OCI-LY3 (cell line): ENCODE data around the gene C2orf72.

Experiments used
- H2AFZ ChIP-seq: fragments of 200-600, 300-600 bp; shearing (Covaris generic); 2 replicates; pipeline ENCODE4 v1.6.0; 2014; ENCODE audit warnings: antibody characterized with exemption, low read depth, low read length
- H3K27ac ChIP-seq: fragments of 200-600, 300-600 bp; sonication (generic); 2 replicates; pipeline ENCODE4 v1.5.1; 2014; ENCODE audit warnings: mild to moderate bottlenecking, low read length, moderate library complexity, mixed read lengths
- H3K27me3 ChIP-seq: fragments of 200-600, 300-600 bp; sonication (generic); 2 replicates; pipeline ENCODE4 v1.6.1; 2014; ENCODE audit warnings: low read depth, low read length, mixed read lengths
- H3K36me3 ChIP-seq: fragments of 200-600, 300-600 bp; sonication (generic); replicated peaks from 2 replicates; pipeline ENCODE3; 2014; ENCODE audit warnings: low read depth, low read length, mixed read lengths
- H3K4me1 ChIP-seq: fragments of 300-600, 200-600 bp; sonication (generic); 2 replicates; pipeline ENCODE4 v1.6.1; 2014; ENCODE audit warnings: low read length, mixed read lengths
- H3K4me2 ChIP-seq: fragments of 200-600, 300-600 bp; sonication (generic); 2 replicates; pipeline ENCODE4 v1.6.1; 2014; ENCODE audit warnings: low read length, mixed read lengths
- H3K4me3 ChIP-seq: fragments of 300-600, 200-600 bp; sonication (generic); 2 replicates; pipeline ENCODE4 v1.5.1; 2014; ENCODE audit warnings: antibody characterized with exemption, mild to moderate bottlenecking, low read length, moderate library complexity
- H3K79me2 ChIP-seq: fragments of 300-600, 200-600 bp; shearing (Covaris generic); 2 replicates; pipeline ENCODE4 v1.6.1; 2014; ENCODE audit warnings: mild to moderate bottlenecking, low read length, mixed read lengths
- H3K9ac ChIP-seq: fragments of 300-600, 200-600 bp; shearing (Covaris generic); 2 replicates; pipeline ENCODE4 v1.6.0; 2014; ENCODE audit warnings: mild to moderate bottlenecking, low read length, moderate library complexity
- H3K9me3 ChIP-seq: fragments of 200-600, 300-600 bp; shearing (Covaris generic); 2 replicates; pipeline ENCODE4 v1.6.1; 2014; ENCODE audit warnings: low read length, mixed read lengths; ENCODE audit not compliant: insufficient read depth
- H4K20me1 ChIP-seq: fragments of 200-600, 300-600 bp; sonication (generic); 2 replicates; pipeline ENCODE4 v1.6.1; 2016; ENCODE audit warnings: low read length, mixed read lengths; ENCODE audit not compliant: insufficient read depth
- EZH2phosphoT487 ChIP-seq: fragments of 200-600 bp; shearing (Covaris generic); IDR thresholded peaks from 2 replicates; pipeline ENCODE4 v1.6.1; 2018; ENCODE audit warnings: antibody characterized with exemption, mixed run types, low read depth
- TF ChIP-seq, protein P1 (sequence below): fragments of 200-600, 300-600 bp; sonication (generic); IDR thresholded peaks from 2 replicates; pipeline ENCODE4 v1.5.1; 2014; ENCODE audit warnings: antibody characterized with exemption, low read length, low read depth

Gene C2orf72

DNA sequence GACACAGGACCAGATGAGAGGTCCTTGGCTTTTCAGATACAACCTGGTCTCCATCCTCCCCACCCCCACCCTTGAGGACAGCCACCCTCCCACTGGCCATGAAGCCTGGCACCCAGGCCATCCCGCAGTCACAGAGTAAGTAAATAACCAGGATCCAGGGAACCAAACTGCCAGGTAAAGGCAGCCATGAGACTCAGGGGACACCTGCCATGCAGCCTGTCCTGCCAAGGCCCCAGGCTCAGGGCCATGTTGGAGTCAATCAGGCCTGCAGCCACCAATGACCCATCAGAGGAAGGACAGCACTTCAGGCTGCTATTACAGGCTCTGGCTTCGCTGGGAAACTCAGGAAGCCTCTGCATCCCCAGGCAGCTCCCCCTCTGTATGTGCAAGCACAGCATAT, 25.8 kb upstream of the C2orf72 start:
- Histone ChIP-seq H4K20me1 (no peaks in the 10 kb centered on the region), H3K36me3 (no peaks in the 10 kb centered on the region), H3K4me2 (no peak overlapping the region), H3K27me3 (no peaks in the 10 kb centered on the region), H3K27ac (no peak overlapping the region), H3K4me3 (no peak overlapping the region), H3K9me3 (no peaks in the 10 kb centered on the region), H3K79me2 (no peaks in the 10 kb centered on the region), H3K9ac (no peak overlapping the region), H3K4me1 (no peaks in the 10 kb centered on the region), H2AFZ (no peak overlapping the region)
- no peak for TF ChIP-seq EZH2phosphoT487
- TF ChIP-seq, protein P1, sequence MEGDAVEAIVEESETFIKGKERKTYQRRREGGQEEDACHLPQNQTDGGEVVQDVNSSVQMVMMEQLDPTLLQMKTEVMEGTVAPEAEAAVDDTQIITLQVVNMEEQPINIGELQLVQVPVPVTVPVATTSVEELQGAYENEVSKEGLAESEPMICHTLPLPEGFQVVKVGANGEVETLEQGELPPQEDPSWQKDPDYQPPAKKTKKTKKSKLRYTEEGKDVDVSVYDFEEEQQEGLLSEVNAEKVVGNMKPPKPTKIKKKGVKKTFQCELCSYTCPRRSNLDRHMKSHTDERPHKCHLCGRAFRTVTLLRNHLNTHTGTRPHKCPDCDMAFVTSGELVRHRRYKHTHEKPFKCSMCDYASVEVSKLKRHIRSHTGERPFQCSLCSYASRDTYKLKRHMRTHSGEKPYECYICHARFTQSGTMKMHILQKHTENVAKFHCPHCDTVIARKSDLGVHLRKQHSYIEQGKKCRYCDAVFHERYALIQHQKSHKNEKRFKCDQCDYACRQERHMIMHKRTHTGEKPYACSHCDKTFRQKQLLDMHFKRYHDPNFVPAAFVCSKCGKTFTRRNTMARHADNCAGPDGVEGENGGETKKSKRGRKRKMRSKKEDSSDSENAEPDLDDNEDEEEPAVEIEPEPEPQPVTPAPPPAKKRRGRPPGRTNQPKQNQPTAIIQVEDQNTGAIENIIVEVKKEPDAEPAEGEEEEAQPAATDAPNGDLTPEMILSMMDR = no peak

DNA sequence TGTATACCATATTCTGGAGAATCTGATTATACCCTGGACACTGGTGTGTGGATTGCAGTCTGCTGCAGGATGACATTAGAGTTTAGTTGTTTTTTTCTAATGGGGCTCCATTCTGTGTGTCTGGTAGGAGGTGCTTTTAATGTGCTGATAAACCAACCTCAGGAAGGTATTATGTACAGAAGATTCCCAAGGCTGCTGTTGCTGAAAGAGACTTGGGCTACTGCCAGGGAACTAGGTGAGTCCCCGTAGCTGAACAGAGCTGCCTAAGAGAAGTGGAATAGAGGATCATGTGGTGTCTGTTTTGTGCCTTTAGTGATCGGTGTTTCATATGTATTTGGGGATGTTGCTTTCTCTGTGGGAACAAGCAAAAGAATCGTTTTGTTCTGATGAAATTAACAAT, 24.9 kb upstream of the C2orf72 start:
- no peaks in the 10 kb centered on the region for H3K4me1 ChIP-seq

DNA sequence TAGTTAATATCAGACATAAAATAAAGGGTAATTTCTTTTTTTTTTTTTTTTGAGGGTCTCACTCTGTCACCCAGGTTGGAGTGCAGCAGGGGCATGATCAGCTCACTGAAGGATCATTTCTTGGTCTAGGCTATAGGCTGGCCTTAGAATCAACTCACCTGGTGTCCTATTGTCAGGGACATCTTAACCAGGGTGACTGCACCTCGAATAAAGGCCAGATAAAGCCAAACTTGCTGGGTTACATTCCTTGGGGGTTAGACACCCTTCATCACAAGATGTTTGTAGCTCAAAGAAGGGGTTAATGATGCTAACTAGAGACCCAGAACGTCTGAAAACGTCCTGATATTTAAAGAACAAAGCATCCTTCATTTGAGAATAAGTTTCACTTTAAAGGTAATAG, 23.5 kb upstream of the C2orf72 start:
- H3K4me1 ChIP-seq = no peaks in the 10 kb centered on the region

More for the DNA sequence above, 24.9 kb upstream of the C2orf72 start:
- Histone ChIP-seq H3K4me2 (no peak overlapping the region), H4K20me1 (no peaks in the 10 kb centered on the region), H2AFZ (no peak overlapping the region), H3K4me3 (no peak overlapping the region), H3K36me3 (no peaks in the 10 kb centered on the region), H3K27me3 (no peaks in the 10 kb centered on the region), H3K9me3 (no peaks in the 10 kb centered on the region), H3K79me2 (no peaks in the 10 kb centered on the region), H3K27ac (no peak overlapping the region), H3K9ac (no peak overlapping the region)
- TF ChIP-seq, protein P1 = no peak
- TF ChIP-seq EZH2phosphoT487 = no peak

DNA sequence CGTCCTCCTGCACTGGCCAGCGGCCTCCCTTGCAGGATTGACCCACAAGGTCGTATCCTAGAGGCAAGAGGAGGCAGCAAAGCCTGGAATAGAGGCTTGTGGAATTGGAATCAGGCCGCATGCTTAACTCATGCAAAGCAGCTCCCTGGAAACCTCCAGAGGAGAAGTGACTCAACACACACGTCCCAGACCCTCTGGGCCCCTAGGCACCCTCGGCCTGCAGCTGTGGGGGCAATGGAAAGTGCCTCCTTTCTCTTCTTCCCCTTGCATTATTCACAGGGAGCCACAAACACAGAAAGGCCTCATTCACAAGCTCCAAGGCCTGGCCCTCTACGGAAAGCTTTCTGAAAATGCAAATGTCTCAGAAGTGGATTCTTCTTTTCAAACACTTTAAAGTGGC, 21.8 kb upstream of the C2orf72 start:
- H3K27me3 ChIP-seq = no peaks in the 10 kb centered on the region
- TF ChIP-seq EZH2phosphoT487 = no peak
- TF ChIP-seq, protein P1 = no peak
- no peak overlapping the region for H2AFZ ChIP-seq
- H3K27ac ChIP-seq = no peak overlapping the region
- no peaks in the 10 kb centered on the region for H3K79me2 ChIP-seq
- H3K36me3 ChIP-seq = no peaks in the 10 kb centered on the region
- no peaks in the 10 kb centered on the region for H4K20me1 ChIP-seq
- no peak overlapping the region for H3K9ac ChIP-seq
- H3K9me3 ChIP-seq = no peaks in the 10 kb centered on the region
- no peaks in the 10 kb centered on the region for H3K4me1 ChIP-seq
- no peak overlapping the region for H3K4me3 ChIP-seq
- H3K4me2 ChIP-seq = no peak overlapping the region

More for the DNA sequence above, 23.5 kb upstream of the C2orf72 start:
- Histone ChIP-seq H3K4me3 (no peak overlapping the region), H2AFZ (no peak overlapping the region), H3K36me3 (no peaks in the 10 kb centered on the region), H3K9ac (no peak overlapping the region), H3K27ac (no peak overlapping the region), H3K4me2 (no peak overlapping the region), H3K27me3 (no peaks in the 10 kb centered on the region), H3K79me2 (no peaks in the 10 kb centered on the region), H4K20me1 (no peaks in the 10 kb centered on the region), H3K9me3 (no peaks in the 10 kb centered on the region)
- no peak for TF ChIP-seq EZH2phosphoT487
- TF ChIP-seq, protein P1 = no peak
